COLO668 (cell line): ENCODE measurements around the gene KIF16B.

Experiments used
- DNase-seq: peaks from one replicate; lab custom pipeline; 2025; ENCODE audit not compliant: unreplicated experiment; lab: John Stamatoyannopoulos, UW

Gene KIF16B

DNA sequence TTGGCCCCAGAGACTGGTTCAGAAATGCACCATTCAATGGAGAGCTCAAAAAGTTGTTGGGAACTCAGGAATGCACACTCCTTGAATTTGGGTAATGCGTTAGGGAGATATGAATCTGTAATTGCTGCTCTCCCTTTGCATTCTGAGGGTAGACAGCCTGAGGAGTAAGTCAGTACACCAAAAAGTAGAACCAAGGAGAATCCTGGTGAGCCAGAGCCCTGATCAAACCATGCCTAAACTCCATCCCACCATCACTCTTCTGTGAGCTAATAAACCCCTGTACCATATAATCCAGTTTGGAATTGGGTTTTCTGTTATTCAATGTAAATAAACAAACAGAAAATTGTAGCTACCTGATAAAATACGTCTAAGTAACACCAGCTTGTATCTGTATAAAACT, 90.2 kb downstream of the KIF16B start:
- DNase-seq, result no peak

DNA sequence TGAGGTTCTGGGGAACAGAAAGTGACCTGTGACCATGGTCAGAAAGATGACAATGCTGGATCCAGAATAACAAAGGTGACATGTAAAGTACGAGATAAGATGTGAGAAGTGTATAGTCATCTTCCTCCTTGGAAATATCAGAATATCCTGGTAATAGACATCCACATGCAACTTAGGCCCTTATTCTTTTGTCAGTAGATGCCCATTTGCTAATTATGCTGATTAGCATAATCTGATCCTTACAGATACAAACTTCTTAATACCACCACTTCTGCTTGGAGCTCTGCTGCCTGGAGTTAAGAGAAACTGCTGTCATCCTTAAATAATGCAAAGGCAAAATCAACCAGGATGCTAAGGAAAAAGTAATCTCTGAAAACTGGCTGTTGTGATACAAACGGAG, 91.3 kb downstream of the KIF16B start:
- no peak for DNase-seq

DNA sequence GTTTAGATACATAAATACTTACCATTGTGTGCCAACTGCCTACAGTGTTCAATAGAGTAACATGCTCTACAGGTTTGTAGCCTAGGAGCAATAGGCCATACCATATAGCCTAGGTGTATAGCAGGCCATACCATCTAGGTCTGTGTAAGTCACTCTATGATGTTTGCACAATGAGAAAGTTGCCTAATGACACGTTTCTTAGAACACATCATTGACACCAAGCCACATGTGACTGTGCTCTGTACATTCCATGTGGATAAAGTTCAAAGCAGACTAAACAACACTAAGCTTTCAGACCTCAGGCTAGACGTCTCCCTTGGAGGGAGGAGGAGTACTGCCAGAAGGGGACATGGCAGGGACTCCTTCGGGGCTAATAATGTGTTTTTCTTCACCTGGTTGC, 93.6 kb downstream of the KIF16B start:
- no peak for DNase-seq

DNA sequence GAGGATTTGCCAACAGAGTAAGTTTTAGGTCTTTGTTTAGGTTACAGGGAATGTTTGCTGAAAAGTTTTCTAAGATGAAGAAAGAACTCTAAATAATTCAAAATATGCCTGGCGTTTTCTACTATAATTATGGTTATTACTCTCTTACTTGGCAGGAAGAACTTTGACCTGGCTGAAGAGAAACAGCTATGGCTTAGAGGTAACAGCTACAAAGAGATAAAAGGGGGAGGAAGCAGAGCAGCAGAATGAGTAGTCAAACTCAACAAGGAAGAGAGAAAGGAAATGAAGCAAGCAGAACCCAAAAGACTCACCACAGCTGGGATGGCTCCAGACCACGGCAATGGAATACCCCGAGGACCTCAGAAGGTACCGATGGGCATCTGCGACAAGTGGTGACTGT, 95.6 kb downstream of the KIF16B start:
- DNase-seq, result no peak

DNA sequence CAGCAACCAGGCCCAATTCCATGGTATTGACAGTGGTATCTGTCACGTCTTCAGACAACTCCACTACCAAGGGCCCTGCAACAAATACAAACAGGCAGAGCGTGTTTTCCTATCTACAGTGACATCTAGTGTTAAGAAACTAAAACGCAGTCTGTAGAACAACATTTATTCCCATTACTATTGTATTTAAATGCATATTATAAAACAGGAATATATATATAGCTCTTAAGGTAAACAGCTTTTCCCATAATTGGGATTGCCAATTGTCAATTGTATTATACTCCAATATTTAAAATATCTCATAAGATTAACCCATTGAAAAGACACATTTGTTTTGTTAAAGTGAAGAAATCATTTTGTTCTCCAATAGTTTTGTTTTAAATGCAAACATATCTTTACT, 97.2 kb downstream of the KIF16B start:
- peak; percentile 9 for DNase-seq

DNA sequence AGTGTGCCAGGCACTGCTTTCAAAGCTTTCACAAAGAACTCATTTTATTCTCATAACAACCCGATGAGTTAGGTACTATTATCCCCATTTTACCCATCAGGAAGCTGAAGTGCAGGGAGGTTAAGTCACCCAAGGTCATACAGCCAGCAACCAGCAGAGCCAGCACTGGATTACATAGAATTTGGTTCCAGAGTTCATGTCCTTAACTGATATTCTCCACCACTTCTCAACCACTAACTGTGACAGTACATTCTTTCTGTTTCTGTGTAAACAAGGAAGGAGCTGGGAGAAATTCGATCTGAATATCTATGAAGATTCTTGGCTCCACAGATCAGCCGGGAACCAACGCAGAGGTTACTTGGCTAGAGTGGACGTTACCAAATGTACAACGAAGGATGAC, 98.0 kb downstream of the KIF16B start:
- no peak for DNase-seq

DNA sequence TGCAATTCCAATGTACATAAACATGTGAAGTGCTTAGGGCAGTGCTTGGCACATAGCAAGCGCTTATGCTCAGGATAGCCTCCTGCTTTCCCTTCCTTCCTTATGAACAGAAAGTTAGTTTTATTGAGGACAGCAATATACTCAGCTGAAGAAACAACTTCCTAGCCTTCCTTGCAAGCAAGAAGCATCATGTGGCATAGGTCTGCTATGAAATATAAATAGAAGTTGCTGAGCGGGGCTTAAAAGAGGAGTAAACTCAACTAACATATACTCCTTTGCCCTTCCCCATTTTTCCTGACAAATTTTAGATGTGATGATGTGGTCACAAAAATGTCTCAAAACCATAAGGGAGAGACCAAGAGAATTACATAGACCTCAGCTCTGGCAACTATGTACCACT, 98.9 kb downstream of the KIF16B start:
- DNase-seq, result no peak

DNA sequence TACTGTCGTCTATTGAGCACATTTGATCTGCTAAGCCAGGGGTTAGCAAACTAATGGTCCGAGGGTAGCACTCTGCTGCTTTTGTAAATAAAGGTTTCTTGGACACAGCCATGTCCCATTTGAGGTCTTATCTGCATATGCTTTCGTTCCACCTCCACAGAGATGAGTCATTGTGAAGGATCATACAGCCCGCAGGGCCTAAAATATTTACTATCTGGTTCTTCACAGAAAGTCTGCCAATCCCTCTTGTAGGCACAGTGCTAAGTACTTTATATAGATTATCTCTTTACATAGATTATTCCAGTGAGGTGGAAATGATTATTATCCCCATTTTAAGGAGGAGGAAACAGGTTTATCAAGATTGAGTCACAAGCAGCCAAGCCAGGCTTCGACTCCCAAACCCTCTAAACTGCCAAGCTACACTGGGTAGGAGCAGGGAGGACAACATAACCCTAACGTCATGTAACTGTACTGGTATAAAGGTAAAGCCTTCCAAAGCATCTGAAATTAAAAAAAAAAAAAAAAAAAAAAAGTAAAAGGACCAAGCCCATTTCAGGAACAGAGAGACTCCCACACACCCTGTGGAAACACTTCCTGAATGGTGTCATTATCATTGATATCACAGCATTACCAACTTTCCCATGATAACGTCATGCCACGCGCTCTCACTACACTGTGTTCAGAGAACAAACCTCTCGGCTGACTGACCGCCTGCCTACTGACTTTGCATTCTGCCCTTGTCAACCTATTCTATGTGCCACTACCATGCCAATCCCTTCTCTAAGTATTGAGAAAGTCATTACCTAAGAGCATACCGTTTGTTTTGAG, 101.0 kb downstream of the KIF16B start:
- no peak for DNase-seq

DNA sequence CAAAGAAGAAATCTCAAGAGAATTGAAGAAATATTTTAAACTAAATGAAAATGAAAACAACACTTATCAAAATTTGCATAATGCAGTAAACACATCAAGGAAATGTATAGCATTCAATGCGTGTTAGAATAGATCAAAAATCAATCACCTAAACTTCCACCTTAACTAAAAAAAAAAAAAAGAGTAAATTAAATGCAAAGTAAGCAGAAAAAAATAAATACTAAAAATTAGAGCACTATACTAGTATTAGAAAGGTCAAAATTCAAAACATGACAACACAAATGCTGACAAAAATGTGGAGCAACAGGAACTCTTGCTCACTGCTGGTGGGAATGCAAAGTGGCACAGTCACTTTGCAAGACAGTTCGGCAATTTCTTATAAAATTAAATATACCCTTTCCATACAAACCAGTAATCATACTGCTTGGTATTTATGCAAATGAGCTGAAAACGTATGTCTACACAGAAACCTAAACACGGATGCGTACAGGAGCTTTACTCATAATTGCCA, 103.8 kb downstream of the KIF16B start:
- DNase-seq, result no peak

DNA sequence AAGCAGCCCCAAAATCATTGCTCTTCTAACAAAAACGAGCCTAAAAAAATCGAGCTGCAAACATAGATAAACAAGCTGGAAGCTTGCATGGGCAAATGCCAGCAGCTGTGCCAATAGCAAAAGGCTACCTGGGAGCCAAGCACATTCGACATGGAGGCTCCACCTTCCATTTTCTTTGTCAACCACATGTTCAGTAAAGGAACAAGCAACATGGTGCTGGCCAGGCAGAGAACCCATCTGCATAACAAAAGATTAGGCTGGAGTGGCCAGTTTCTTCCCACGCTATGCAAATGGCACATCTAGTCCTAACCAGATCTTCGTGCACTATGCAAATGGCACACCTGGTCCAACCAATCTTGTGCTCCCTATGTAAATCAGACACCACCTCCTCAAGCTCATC, 110.5 kb downstream of the KIF16B start:
- no peak for DNase-seq

DNA sequence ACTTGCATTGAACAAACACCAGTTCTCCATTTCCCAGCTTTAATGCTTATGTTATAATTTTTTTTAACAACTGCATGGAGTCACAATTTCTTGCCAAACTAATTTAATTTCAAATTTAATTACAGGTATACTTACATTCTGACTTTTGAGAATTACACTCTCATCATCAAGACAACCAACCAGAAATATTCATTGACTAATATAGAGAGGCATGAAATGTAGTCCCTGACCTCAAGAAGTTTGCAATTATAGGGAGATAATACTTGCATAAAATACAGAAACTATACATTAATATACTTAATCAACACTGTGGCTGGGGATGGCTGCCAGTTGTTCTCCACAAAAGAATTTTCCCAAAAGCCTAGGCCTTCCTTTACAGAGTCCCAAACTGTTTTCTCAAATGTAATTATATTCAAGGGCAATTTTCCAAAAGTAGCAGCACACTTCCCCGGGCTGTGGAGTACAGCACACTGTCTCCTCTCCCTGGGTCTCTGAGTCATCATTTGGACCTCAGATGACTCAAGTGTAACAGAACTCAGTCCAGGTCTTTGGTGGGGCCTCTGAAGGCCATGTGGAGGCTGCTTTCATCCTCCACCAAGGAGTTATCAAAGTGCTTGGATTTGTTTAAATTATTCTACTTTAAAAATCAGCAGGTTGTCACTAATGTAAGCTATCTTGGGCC, 114.1 kb downstream of the KIF16B start:
- DNase-seq, result no peak

DNA sequence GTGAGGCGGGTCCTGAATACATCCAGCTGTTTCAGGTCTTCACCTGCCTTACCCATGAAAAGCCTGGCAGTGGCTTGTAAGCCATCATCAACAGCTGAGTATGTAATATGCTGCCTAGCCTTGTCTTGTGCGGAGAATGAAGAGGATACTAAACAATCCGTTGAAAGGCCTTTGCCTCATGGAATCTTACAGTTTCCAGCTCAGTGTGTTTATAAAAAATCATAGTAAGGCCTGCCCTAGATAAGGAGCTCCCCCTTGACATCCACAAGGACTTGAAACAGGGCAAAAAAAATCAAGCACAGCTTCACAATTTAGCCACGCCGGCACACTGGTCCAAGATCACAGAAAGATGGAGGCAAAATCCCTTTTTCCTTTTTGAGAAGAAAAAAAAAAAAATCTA, 115.7 kb downstream of the KIF16B start:
- DNase-seq, result no peak

DNA sequence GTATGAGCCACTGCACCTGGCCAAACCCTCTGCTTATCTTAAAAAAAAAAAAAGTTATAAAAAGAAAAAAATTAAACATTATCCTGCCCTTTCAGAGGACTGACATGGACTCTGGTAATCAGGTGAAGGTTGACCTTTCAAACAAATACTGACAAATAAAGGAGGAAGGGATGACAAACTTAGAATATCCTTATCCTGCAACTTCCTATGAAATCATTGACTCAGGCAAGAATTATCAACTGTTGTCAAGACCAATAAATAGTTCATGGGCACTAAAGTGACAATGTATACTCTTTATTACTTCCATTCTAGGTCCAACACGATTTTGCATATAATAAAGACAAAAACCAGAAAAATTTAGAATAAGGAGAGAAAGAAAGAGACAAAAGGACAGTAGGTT, 117.9 kb downstream of the KIF16B start:
- no peak for DNase-seq

DNA sequence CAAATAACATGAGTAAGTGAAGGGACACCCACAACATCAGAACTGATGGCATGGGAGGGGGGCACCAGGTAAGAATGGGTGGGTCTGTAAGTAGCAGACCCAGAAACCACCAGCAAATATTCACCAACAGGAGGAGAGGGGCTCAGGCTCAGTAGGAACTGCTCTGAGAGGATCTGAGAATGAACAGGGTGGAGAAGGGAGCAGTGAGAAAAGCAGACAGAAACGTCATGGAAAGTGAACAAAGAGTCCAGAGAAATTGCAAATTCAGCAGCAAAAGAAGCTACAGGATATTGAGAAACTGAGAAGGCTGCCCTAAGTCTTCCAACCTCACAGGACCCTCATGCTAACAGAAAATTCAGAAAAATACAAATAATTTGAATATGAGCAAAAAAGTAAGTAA, 121.3 kb downstream of the KIF16B start:
- no peak for DNase-seq

DNA sequence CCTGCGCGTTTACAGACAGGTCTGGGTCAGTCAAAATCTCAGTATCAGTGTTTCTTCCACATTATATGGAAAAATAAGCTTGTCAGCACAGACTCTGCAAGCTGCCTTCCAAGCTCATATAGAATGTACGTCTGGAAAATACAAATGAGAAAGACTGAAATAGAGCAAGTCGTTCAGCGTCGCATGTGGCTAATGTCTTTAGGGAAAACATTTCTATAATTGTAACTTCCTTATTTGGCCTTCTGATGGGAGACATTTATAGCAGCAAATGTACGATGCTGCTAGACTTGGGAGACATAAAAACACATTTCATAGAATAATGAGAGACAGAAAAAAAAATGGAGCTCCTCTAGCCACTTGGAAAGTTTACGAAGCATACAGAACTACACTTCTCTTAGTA, 122.2 kb downstream of the KIF16B start:
- no peak for DNase-seq

DNA sequence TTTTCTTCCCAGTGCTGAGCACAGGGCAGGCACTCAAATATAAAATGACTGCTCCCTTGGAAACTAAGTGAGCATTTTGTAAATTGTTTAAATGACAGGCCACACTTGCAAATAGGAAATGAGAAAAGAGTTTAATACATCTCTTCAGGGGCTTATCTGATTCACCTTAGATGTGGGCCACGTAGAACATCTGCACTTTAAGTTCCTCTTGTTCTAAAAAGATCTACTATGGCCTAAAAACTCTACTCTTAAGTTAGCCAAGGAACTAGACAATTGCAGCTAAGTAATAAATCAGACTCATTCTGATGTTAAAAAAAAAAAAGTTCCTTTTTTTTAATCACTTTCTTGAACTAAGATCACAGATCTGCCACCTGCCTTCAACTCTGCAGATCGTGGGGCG, 126.3 kb downstream of the KIF16B start:
- no peak for DNase-seq

DNA sequence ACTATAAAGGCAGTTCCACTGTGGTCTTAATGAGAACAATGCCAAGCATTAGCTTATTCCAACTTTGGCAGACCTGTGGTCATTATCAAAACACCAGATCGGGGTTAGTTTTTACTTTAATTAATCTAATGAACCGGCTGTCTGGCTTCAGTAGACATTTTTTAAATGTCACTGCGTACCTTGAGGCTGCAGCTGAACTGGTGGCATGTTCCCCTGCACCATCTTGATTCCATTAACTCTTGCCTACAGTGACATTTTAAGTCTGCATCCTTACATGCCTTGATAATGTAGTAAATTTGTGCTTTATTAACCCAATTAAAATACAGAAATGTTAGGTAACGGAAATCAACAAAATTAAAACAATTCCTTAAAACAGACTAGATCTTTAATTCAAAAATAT, 127.0 kb downstream of the KIF16B start:
- DNase-seq, result no peak

DNA sequence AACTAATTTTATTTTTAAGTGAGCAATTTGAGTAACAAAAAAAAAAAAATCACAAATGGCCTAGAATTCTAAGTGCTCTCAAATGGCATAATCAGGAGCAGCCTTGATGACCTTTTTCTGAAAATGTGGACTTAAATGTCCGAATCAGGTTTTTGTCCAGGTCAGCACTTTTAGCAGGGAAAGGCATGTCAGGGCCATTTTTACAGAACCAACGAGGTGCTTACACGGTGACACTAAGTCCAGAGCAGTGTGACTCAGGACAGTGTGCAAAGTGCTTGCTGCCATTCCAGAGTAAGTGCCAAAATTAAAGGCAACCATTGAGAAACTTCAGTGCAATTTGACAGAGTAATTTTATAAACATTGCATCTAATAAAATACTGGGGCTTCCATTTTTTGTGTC, 127.8 kb downstream of the KIF16B start:
- DNase-seq, result no peak

DNA sequence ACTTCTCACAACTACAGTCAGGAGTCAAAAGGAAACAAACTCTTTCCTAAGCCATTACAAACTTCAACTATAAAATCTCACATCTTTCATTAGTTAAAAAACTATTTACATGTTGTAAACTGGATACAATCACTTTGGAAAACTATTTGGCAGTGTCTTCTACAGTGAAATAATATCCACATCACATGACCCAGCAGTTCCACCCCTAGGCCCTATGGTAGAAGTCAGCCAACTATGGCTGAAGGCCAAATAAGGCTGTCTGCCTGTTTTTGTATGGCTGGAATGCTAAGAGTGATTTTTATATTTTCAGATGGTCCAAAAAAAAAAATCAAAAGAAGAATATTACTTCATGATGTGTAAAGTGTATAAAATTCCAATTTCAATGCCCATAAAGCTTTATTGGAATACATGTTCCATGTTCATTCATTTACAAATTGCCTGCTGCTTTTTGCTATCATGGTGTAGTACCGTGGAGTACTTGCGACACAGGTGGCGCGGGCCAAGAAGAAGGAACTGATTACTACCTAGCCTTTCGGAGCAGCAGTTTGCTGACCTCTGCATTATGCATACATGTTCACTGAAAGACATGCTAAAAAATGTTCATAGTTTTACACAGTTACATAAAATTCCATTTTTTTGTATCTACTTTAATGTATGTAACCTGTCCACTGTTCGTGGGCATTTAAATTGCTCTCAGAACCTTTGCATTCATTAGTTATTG, 129.0 kb downstream of the KIF16B start:
- no peak for DNase-seq

DNA sequence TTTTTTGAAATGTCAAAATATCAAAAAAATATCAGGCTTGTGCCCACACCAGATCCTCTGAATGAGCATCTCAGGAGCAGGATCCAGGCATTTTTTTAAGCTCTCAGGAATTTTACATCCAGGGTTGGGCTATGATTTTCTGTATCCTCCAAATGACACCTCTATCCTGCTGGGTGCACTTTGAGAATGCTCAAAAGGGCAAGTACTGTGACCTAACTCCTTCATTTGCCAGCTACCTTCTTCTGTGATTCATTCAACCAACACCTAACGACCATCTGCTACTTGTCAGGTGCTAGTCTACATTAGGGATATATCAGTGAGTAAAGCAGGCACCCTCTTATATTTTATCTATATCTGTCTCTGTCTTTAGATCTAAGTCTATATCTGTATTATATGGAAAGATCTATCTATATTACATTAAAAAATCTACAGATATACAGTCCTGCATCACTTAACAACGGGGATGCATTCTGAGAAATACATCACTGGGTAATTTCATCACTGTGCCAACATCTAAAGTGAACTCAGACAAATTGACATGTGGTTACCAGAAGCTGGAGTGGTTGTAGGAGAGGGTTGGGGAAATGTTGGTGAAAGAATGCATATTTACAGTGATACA, 131.6 kb downstream of the KIF16B start:
- no peak for DNase-seq

DNA sequence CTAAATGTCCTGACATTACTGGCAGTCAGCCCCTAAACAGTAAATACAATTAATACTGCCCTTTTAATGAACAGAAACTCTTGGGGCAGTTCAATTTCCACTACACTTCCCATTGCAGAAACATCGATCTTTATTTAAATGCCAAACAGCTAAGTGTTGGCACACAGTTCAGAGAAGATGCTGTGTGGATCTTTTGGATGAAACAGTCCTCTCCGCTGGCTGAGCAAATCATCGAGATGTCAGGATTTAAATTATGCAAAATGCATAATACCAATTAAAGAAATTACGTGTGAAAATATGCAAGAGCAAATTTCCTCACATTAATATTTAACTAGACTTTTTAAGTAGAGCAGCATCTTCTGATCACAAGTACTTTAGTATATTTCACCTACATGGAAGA, 132.6 kb downstream of the KIF16B start:
- no peak for DNase-seq
